ENCODE results near the gene RPL18A.

- TF ChIP-seq CTCF (IDR thresholded peaks at IDR 0.05 in 4 of 5, conservative IDR thresholded peaks at IDR 0.05 in 1 of 5) (no peak), POLR2A (IDR thresholded peaks at IDR 0.05) (no peak)
These were observed 26.8 kb downstream of the RPL18A start for GRCh38 chr19:17886515-17886914.

Measured in gastrocnemius medialis (tissue), 4 donors.